ENCODE data around the gene ACACA.

The ACACA gene

GRCh38 chr17:37438141-37438540, 31.5 kb upstream of the ACACA start:
- DNase-seq, result peak; percentile 22 to 36 (median 34)
- H3K36me3 ChIP-seq (ENCODE audit: control insufficient read depth in 4 of 4, insufficient read depth in 4 of 4, low read length in 3 of 4), result peaks cover 17 to 52% (median 39%) of the 10 kb centered on the region in 4 experiments
- no peaks in the 10 kb centered on the region for H3K4me1 ChIP-seq (ENCODE audit: control extremely low read depth in 1 of 4, control insufficient read depth in 4 of 4, insufficient read depth in 4 of 4, low read length in 3 of 4)
- ChIA-PET CTCF (interaction anchor here (0.9 to 2.9 kb wide), 9 partner anchors 8 to 45 kb away, joined by 3 to 10 read pairs (median 5); no protein-coding TSS in a partner anchor), POLR2A (no interaction called here)
- H3K27ac ChIP-seq (ENCODE audit: insufficient read depth in 1 of 2, low read depth in 1 of 2, low read length in 2 of 2, poor library complexity in 1 of 2, severe bottlenecking in 2 of 2), result no peak overlapping the region
- WGBS (ENCODE audit: insufficient coverage), result 80% methylated on average over 1 of the region's 4 CpGs
- H3K9me3 ChIP-seq (ENCODE audit: control extremely low read depth in 1 of 5, control insufficient read depth in 4 of 5, insufficient read depth in 2 of 5, low read depth in 1 of 5, low read length in 4 of 5), result no peaks in the 10 kb centered on the region
- no peak overlapping the region for H3K4me3 ChIP-seq (ENCODE audit: control insufficient read depth in 1 of 7, extremely low read depth in 1 of 7, insufficient read depth in 4 of 7, low read depth in 2 of 7, low read length in 6 of 7)
- H3K27me3 ChIP-seq (replicated peaks in 2 of 5; ENCODE audit: control insufficient read depth in 4 of 5, insufficient read depth in 5 of 5, low read length in 4 of 5), result no peaks in the 10 kb centered on the region

- Histone ChIP-seq H3K36me3 (ENCODE audit: control insufficient read depth in 4 of 4, insufficient read depth in 4 of 4, low read length in 3 of 4) (peaks cover 4 to 40% (median 25%) of the 10 kb centered on the region in 4 experiments), H3K4me3 (ENCODE audit: control insufficient read depth in 1 of 7, extremely low read depth in 1 of 7, insufficient read depth in 4 of 7, low read depth in 2 of 7, low read length in 6 of 7) (no peak overlapping the region), H3K9me3 (ENCODE audit: control extremely low read depth in 1 of 5, control insufficient read depth in 4 of 5, insufficient read depth in 2 of 5, low read depth in 1 of 5, low read length in 4 of 5) (no peaks in the 10 kb centered on the region), H3K27me3 (replicated peaks in 2 of 5; ENCODE audit: control insufficient read depth in 4 of 5, insufficient read depth in 5 of 5, low read length in 4 of 5) (no peaks in the 10 kb centered on the region), H3K4me1 (ENCODE audit: control extremely low read depth in 1 of 4, control insufficient read depth in 4 of 4, insufficient read depth in 4 of 4, low read length in 3 of 4) (no peaks in the 10 kb centered on the region), H3K27ac (ENCODE audit: insufficient read depth in 1 of 2, low read depth in 1 of 2, low read length in 2 of 2, poor library complexity in 1 of 2, severe bottlenecking in 2 of 2) (no peak overlapping the region)
- peak in 2 of 3 donors; percentile 4 to 37 for DNase-seq
- POLR2A ChIA-PET, result no interaction called here
- CTCF ChIA-PET, result no interaction called here
- WGBS (ENCODE audit: insufficient coverage), result no CpG with 5 or more reads among the region's 2 CpGs
Measured at GRCh38 chr17:37432671-37433070, 26.0 kb upstream of the ACACA start.

GRCh38 chr17:37430051-37430627, 23.5 kb upstream of the ACACA start:
- Histone ChIP-seq H3K36me3 (ENCODE audit: control insufficient read depth in 4 of 4, insufficient read depth in 4 of 4, low read length in 3 of 4) (peaks cover 8 to 56% (median 31%) of the 10 kb centered on the region in 4 experiments), H3K27ac (ENCODE audit: insufficient read depth in 1 of 2, low read depth in 1 of 2, low read length in 2 of 2, poor library complexity in 1 of 2, severe bottlenecking in 2 of 2) (peak overlapping the region in 1 of 2 experiments; percentile 27), H3K4me1 (ENCODE audit: control extremely low read depth in 1 of 4, control insufficient read depth in 4 of 4, insufficient read depth in 4 of 4, low read length in 3 of 4) (no peaks in the 10 kb centered on the region), H3K27me3 (replicated peaks in 2 of 5; ENCODE audit: control insufficient read depth in 4 of 5, insufficient read depth in 5 of 5, low read length in 4 of 5) (no peaks in the 10 kb centered on the region), H3K4me3 (ENCODE audit: control insufficient read depth in 1 of 7, extremely low read depth in 1 of 7, insufficient read depth in 4 of 7, low read depth in 2 of 7, low read length in 6 of 7) (no peak overlapping the region), H3K9me3 (ENCODE audit: control extremely low read depth in 1 of 5, control insufficient read depth in 4 of 5, insufficient read depth in 2 of 5, low read depth in 1 of 5, low read length in 4 of 5) (no peaks in the 10 kb centered on the region)
- WGBS (ENCODE audit: insufficient coverage), result 89% methylated on average over 1 of the region's 1 CpG
- POLR2A ChIA-PET, result no interaction called here
- CTCF ChIA-PET, result interaction anchor here (0.6 to 1.1 kb wide), 3 partner anchors 9 to 140 kb away, joined by 3 to 5 read pairs (median 3); no protein-coding TSS in a partner anchor
- no peak for DNase-seq

- POLR2A ChIA-PET, result no interaction called here
- no peak overlapping the region for H3K27ac ChIP-seq (ENCODE audit: insufficient read depth in 1 of 2, low read depth in 1 of 2, low read length in 2 of 2, poor library complexity in 1 of 2, severe bottlenecking in 2 of 2)
- H3K4me3 ChIP-seq (ENCODE audit: control insufficient read depth in 1 of 7, extremely low read depth in 1 of 7, insufficient read depth in 4 of 7, low read depth in 2 of 7, low read length in 6 of 7), result no peak overlapping the region
- H3K36me3 ChIP-seq (ENCODE audit: control insufficient read depth in 4 of 4, insufficient read depth in 4 of 4, low read length in 3 of 4), result peaks cover 8 to 62% (median 33%) of the 10 kb centered on the region in 4 experiments
- 83% methylated on average over 1 of the region's 1 CpG for WGBS (ENCODE audit: insufficient coverage)
- no peaks in the 10 kb centered on the region for H3K4me1 ChIP-seq (ENCODE audit: control extremely low read depth in 1 of 4, control insufficient read depth in 4 of 4, insufficient read depth in 4 of 4, low read length in 3 of 4)
- CTCF ChIA-PET, result interaction anchor here (1.1 kb wide), 2 partner anchors 9 to 16 kb away, joined by 3 to 5 read pairs; no protein-coding TSS in a partner anchor
- no peaks in the 10 kb centered on the region for H3K9me3 ChIP-seq (ENCODE audit: control extremely low read depth in 1 of 5, control insufficient read depth in 4 of 5, insufficient read depth in 2 of 5, low read depth in 1 of 5, low read length in 4 of 5)
- no peaks in the 10 kb centered on the region for H3K27me3 ChIP-seq (replicated peaks in 2 of 5; ENCODE audit: control insufficient read depth in 4 of 5, insufficient read depth in 5 of 5, low read length in 4 of 5)
- no peak for DNase-seq
Measured at GRCh38 chr17:37429453-37429852, 22.8 kb upstream of the ACACA start.

- Histone ChIP-seq H3K9me3 (ENCODE audit: control extremely low read depth in 1 of 5, control insufficient read depth in 4 of 5, insufficient read depth in 2 of 5, low read depth in 1 of 5, low read length in 4 of 5) (no peaks in the 10 kb centered on the region), H3K27me3 (replicated peaks in 2 of 5; ENCODE audit: control insufficient read depth in 4 of 5, insufficient read depth in 5 of 5, low read length in 4 of 5) (no peaks in the 10 kb centered on the region), H3K36me3 (ENCODE audit: control insufficient read depth in 4 of 4, insufficient read depth in 4 of 4, low read length in 3 of 4) (peaks cover 8 to 66% (median 33%) of the 10 kb centered on the region in 4 experiments), H3K4me3 (ENCODE audit: control insufficient read depth in 1 of 7, extremely low read depth in 1 of 7, insufficient read depth in 4 of 7, low read depth in 2 of 7, low read length in 6 of 7) (no peak overlapping the region), H3K27ac (ENCODE audit: insufficient read depth in 1 of 2, low read depth in 1 of 2, low read length in 2 of 2, poor library complexity in 1 of 2, severe bottlenecking in 2 of 2) (no peak overlapping the region), H3K4me1 (ENCODE audit: control extremely low read depth in 1 of 4, control insufficient read depth in 4 of 4, insufficient read depth in 4 of 4, low read length in 3 of 4) (no peaks in the 10 kb centered on the region)
- WGBS (ENCODE audit: insufficient coverage), result 80% methylated on average over 1 of the region's 3 CpGs
- ChIA-PET POLR2A (no interaction called here), CTCF (no interaction called here)
- DNase-seq, result no peak
Measured at GRCh38 chr17:37429039-37429438, 22.4 kb upstream of the ACACA start.

- Histone ChIP-seq H3K4me3 (ENCODE audit: control insufficient read depth in 1 of 7, extremely low read depth in 1 of 7, insufficient read depth in 4 of 7, low read depth in 2 of 7, low read length in 6 of 7) (no peak overlapping the region), H3K27me3 (replicated peaks in 2 of 5; ENCODE audit: control insufficient read depth in 4 of 5, insufficient read depth in 5 of 5, low read length in 4 of 5) (no peaks in the 10 kb centered on the region), H3K4me1 (ENCODE audit: control extremely low read depth in 1 of 4, control insufficient read depth in 4 of 4, insufficient read depth in 4 of 4, low read length in 3 of 4) (no peaks in the 10 kb centered on the region), H3K9me3 (ENCODE audit: control extremely low read depth in 1 of 5, control insufficient read depth in 4 of 5, insufficient read depth in 2 of 5, low read depth in 1 of 5, low read length in 4 of 5) (no peaks in the 10 kb centered on the region), H3K27ac (ENCODE audit: insufficient read depth in 1 of 2, low read depth in 1 of 2, low read length in 2 of 2, poor library complexity in 1 of 2, severe bottlenecking in 2 of 2) (no peak overlapping the region), H3K36me3 (ENCODE audit: control insufficient read depth in 4 of 4, insufficient read depth in 4 of 4, low read length in 3 of 4) (peaks cover 8 to 66% (median 31%) of the 10 kb centered on the region in 4 experiments)
- POLR2A ChIA-PET, result interaction anchor here (0.6 kb wide), 1 partner anchor 149 kb away, joined by 4 read pairs; no protein-coding TSS in a partner anchor
- WGBS (ENCODE audit: insufficient coverage), result 100% methylated on average over 1 of the region's 1 CpG
- CTCF ChIA-PET, result interaction anchor here (1.4 kb wide), 1 partner anchor 18 kb away, joined by 3 read pairs; the partner anchor contains the start of genes ACACA and TADA2A
- DNase-seq, result no peak
Measured at GRCh38 chr17:37425268-37425667, 18.6 kb upstream of the ACACA start.

GRCh38 chr17:37422971-37423625, 16.5 kb upstream of the ACACA start:
- whole genome bisulfite sequencing (ENCODE audit: insufficient coverage), result 100% methylated on average over 2 of the region's 4 CpGs
- no peaks in the 10 kb centered on the region for H3K9me3 ChIP-seq (ENCODE audit: control extremely low read depth in 1 of 5, control insufficient read depth in 4 of 5, insufficient read depth in 2 of 5, low read depth in 1 of 5, low read length in 4 of 5)
- peaks cover 12 to 53% (median 29%) of the 10 kb centered on the region in 4 experiments for H3K36me3 ChIP-seq (ENCODE audit: control insufficient read depth in 4 of 4, insufficient read depth in 4 of 4, low read length in 3 of 4)
- no peak for DNase-seq
- ChIA-PET CTCF (interaction anchor here (0.6 to 1.5 kb wide), 4 partner anchors 10 to 50 kb away, joined by 3 to 4 read pairs (median 3); no protein-coding TSS in a partner anchor), POLR2A (no interaction called here)
- H3K4me1 ChIP-seq (ENCODE audit: control extremely low read depth in 1 of 4, control insufficient read depth in 4 of 4, insufficient read depth in 4 of 4, low read length in 3 of 4), result no peaks in the 10 kb centered on the region
- H3K27me3 ChIP-seq (replicated peaks in 2 of 5; ENCODE audit: control insufficient read depth in 4 of 5, insufficient read depth in 5 of 5, low read length in 4 of 5), result no peaks in the 10 kb centered on the region
- H3K4me3 ChIP-seq (ENCODE audit: control insufficient read depth in 1 of 7, extremely low read depth in 1 of 7, insufficient read depth in 4 of 7, low read depth in 2 of 7, low read length in 6 of 7), result no peak overlapping the region
- no peak overlapping the region for H3K27ac ChIP-seq (ENCODE audit: insufficient read depth in 1 of 2, low read depth in 1 of 2, low read length in 2 of 2, poor library complexity in 1 of 2, severe bottlenecking in 2 of 2)
